GM19099 (cell line): ENCODE results near the gene NBAS.

Experiments
- POLR2A ChIP-seq: IDR thresholded peaks from 3 replicates; pipeline ENCODE4 v1.6.1; 2011; ENCODE audit warnings: low read depth; ENCODE audit not compliant: insufficient read length; ENCODE audit errors: extremely low read depth

Gene NBAS

GRCh38 chr2:15191789-15192188, 369.3 kb downstream of the NBAS start:
- no peak for TF ChIP-seq POLR2A

GRCh38 chr2:15189216-15189615, 371.9 kb downstream of the NBAS start:
- no peak for TF ChIP-seq POLR2A

DNA sequence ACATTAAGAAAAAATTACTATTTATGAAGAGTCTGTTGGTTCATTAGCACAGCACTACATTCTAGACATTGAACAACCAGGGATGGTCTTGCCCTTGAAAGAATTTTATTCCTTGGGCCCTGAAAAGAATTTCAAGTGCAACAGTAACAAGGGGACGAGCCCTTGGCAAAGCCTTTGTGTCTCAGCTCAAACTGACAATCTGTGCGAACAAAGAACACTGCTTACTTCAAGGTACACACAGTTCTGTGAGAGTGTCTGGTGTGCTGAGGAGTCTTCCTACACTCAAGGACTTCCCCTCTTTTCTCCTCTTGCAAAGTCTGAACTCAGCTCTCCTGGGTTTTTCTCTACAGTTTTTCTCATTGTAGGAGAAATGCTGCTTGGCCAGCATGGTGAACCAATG, 373.4 kb downstream of the NBAS start:
- TF ChIP-seq POLR2A, result no peak

GRCh38 chr2:15186118-15186517, 375.0 kb downstream of the NBAS start:
- TF ChIP-seq POLR2A, result no peak

GRCh38 chr2:15184491-15184890, 376.6 kb downstream of the NBAS start:
- TF ChIP-seq POLR2A, result no peak

GRCh38 chr2:15182275-15182674, 378.9 kb downstream of the NBAS start:
- no peak for TF ChIP-seq POLR2A

DNA sequence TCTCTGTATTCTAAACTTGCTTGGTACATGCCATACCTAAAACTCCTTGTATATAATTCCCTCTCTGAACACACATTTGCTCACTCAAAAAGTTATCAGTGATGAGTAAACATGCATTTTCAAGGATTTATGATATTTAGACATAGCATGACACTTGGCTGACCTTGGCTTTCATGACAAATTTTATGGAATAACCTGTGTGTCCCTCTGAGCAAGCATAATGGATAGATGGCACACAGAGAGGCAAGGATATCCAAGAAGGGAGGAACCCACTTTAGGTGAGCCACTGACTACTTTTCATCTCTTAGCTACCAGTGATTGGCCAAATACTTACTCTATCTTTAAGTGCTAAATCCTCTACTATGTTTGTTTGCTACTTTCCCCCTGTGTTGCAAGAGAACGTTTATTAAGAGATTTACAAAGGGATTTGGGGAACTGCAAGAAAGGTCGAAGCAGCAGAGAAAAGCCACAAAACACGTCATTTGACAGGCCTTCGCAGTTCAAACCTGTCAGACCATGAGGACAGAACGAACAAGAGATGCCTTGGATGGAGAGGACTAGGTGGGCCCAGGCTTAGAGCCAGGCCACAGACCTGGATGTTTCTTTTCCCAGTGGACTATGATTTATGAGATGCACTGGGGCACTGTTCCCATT, 379.9 kb downstream of the NBAS start:
- no peak for TF ChIP-seq POLR2A

DNA sequence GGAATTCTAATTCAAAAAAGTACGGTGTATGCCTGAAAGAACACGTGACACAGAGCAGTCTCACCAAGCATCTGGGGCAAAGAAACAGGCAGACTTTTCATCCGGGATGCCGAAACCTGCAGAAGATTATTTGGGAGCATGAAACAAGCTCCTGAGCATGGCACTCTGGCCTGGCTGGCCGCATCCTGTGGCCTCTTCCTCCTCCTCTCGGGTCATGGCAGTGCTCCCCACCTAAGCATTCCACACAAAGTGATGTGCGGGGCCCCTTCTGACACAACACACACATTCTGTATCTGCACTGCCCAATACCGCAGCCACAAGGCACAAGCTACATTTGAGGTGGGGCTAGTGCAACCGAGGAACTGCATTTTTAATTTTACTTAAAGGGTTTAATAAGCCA, 380.8 kb downstream of the NBAS start:
- no peak for TF ChIP-seq POLR2A

- TF ChIP-seq POLR2A, result no peak
Observed at GRCh38 chr2:15178946-15179345, 382.2 kb downstream of the NBAS start.

GRCh38 chr2:15177103-15177502, 384.0 kb downstream of the NBAS start:
- no peak for TF ChIP-seq POLR2A

DNA sequence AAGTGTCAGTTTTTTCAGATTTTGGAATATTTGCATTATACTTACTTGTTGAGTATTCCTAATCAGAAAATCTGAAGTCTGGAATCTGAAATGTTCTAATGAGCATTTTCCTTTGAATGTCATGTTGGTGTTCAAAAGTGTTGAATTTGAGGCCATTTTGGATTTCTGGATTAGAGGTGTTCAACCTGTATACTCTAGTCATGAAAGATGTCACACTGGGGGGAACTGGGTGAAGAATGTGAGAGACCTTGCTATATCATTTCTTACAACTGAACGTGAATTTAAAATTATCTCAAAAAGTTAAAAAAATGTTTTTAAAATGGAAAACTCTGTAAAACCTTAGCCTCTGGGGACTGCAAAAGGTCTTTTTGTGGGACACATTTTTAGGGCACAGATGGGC, 384.5 kb downstream of the NBAS start:
- TF ChIP-seq POLR2A, result no peak

GRCh38 chr2:15174567-15174966, 386.6 kb downstream of the NBAS start:
- no peak for TF ChIP-seq POLR2A

- no peak for TF ChIP-seq POLR2A
Observed at GRCh38 chr2:15173501-15173900, 387.6 kb downstream of the NBAS start.

DNA sequence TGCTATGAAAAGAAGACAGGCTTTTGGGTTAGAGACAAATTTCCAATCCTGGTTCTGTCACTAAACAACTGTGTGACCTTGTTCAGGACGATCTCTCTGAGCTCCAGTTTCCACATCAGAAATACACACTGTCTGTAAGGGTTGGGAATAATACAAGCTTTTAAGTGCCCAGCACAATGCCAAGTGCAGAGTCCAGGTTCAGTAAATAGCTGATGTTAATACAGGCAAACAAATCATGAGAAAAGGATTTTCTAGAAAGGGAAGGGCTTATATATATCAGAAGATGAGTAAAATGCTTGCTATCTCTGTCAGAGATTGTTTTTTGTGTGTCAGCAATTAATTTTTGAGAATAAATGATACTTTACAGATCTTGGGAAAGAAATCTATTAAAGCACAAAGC, 388.3 kb downstream of the NBAS start:
- TF ChIP-seq POLR2A, result no peak

GRCh38 chr2:15170070-15170775, 390.9 kb downstream of the NBAS start:
- TF ChIP-seq POLR2A, result no peak

GRCh38 chr2:15169326-15170069, 391.6 kb downstream of the NBAS start:
- TF ChIP-seq POLR2A, result no peak
